GM21825 (cell line): ENCODE measurements around the gene WDR13.
"Not testable (repeated sequence)": the region's sequence is repeated elsewhere in the genome, so short reads cannot be mapped to it uniquely, and the experiment has no call there.

Experiments used
- ATAC-seq: cut with Tn5 transposase; IDR thresholded peaks from one replicate; pipeline ENCODE4 v1.9.1; 2021; ENCODE audit warnings: mild to moderate bottlenecking, moderate library complexity; ENCODE audit not compliant: unreplicated experiment

WDR13 gene

DNA sequence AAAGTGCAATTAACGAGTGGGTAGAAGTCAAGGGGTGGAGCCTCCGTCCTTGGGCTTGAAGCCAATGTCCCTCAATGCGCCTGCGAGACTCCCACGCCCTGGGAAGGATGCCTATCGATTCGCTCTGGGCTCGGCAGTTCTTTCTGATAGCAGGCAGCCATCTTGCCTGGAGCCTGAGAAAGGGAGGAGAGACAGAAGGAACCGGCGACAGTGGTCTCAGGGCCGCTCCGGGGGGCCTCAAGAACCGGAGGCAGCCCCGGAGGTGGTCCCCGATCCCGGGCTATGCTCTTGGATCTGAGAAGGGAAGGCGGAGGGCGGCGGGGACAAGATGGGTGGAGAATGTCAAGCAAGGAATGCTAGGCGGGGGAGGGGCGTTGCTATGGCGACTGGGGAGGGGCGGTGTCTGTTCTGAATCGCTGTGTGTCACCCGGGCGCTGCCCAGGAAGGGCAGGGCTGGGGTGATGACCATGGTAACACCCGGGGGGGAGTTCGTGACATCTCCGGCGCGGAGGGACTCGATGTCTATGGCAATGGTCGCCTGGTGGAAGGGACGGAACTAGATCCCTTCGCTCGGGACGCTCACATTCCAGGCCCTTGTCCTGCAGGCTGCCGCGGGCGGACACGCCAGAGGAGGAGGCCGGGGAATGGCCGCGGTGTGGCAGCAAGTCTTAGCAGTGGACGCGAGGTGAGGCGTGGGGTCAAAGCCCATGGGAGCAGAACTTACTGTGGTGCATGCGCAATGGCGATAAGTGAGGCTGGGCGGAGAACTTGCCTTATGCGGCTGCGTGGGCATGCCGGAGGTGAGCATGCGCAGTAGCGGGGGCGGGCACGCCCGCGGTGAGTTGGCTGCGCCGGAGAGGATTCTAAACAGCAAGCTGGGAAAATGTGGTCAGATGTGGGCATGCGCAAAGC, at the start of gene WDR13:
TSS of gene WDR13 (plus strand) at position 140 of the 912 bp plus-strand sequence. CDS start at position 645, 505 bp downstream.
- peak; percentile 62 for ATAC-seq

DNA sequence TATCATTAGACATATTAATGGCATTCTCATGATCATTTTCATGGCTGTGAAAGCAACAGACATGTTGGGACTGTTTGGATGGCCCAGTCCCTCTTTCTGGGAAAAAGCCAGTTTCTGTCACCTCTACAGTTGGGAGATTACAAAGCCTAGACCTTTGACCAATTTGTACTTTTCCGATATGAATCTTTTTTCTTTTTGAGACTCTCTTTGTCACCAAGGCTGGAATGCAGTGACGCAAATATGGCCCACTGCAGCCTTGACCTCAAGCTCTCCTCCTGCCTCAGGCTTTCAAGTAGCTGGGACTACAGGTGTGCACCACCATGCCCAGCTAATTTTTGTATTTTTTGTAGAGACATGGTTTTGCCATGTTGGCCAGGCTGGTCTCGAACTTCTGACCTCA, 48.4 kb upstream of the WDR13 start:
- ATAC-seq, result no peak

DNA sequence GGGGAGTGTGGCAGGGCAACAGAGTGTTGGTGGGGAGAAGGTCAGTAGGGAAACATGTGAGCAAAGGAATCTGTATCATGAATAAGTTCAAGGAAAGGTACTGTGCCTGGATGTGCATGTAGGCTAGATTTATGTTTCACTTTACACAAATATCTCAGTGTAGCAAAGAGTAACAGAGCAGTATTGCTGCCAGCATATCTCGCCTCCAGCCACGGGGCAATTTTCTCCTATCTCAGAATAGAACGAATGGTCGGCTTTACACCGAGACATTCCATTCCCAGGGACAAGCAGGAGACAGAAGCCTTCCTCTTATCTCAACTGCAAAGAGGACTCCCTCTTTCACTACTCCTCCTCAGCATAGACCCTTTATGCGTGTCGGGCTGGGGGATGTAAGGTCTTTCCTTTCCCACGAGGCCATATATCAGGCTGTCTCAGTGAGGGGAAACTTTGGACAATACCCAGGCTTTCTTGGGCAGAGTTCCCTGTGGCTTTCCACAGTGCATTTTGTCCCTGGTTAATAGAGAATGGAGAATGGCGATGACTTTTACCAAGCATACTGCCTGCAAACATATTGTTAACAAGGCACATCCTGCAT, 41.5 kb upstream of the WDR13 start:
- not testable (repeated sequence) for ATAC-seq

DNA sequence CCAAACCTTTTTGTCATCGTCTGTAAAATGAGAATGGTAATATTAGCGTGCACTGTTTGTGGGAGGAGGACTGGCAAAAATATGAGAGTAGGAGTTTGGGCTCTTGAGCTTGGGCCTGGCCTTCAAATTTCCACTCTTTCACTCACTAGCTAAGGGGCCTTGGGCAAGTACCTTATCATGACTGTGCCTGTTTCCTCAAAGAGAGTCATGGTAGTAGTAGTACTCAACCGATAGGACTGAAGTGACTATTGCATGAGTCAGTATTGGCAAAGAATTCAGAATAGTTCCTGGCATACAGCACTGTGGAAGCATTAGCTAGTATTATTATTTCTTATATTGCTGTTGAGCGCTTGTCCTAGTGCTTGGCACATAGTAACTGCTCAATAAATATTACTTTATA, 39.0 kb upstream of the WDR13 start:
- no peak for ATAC-seq

DNA sequence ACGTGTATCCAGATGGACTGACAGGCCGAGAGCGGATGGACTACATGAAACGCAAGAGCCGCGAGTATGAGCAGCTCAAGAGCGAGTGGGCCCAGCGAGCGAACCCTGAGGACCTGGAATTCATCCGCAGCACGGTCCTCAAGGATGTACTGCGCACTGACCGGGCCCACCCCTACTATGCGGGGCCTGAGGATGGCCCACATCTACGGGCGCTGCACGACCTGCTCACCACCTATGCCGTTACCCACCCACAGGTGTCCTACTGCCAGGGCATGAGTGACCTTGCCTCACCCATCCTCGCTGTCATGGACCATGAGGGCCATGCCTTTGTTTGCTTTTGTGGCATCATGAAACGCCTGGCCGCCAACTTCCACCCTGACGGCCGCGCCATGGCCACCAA, 37.7 kb upstream of the WDR13 start:
- ATAC-seq, result no peak

DNA sequence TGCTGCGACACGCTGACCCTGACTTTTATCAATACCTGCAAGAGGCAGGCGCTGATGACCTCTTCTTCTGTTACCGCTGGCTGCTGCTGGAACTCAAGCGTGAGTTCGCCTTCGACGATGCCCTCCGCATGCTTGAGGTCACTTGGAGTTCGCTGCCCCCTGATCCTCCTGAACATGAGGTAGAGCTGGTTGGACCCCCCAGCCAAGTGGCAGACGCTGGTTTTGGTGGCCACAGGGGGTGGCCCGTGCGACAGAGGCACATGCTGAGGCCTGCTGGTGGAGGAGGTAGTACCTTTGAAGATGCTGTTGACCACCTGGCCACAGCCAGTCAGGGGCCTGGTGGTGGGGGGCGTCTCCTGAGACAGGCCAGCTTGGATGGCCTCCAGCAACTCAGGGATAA, 37.2 kb upstream of the WDR13 start:
- no peak for ATAC-seq

DNA sequence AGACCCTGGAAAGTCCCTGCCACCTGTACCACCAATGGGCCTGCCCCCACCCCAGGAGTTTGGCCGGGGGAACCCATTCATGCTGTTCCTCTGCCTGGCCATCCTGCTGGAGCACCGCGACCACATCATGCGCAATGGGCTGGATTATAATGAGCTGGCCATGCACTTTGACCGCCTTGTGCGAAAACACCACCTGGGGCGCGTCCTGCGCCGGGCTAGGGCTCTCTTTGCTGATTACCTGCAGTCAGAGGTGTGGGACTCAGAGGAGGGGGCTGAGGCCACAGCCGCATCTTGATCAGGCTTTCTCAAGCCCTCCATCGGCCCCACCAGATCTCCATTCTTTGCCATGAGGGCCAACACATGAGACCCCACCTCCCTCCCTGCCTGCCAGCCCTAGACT, 36.6 kb upstream of the WDR13 start:
- no peak for ATAC-seq

DNA sequence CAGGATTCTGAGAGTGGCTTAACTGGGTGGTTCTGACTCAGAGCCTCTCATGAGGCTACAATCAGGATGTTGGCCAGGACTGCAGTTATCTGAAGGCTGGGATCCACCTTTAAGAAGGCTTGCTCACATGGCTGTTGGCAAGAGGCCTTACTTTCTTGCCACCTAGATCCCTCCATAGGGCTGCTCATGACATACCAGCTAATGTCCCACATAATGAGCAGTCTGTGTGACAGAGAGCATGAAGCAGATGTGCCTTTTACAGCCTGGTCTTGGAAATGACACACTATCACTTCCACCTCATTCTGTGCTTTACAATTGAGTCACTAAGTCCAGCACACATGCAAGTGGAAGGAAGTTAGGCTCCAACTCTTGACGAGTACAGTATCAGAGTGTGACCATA, 27.3 kb upstream of the WDR13 start:
- ATAC-seq, result peak; percentile 41

DNA sequence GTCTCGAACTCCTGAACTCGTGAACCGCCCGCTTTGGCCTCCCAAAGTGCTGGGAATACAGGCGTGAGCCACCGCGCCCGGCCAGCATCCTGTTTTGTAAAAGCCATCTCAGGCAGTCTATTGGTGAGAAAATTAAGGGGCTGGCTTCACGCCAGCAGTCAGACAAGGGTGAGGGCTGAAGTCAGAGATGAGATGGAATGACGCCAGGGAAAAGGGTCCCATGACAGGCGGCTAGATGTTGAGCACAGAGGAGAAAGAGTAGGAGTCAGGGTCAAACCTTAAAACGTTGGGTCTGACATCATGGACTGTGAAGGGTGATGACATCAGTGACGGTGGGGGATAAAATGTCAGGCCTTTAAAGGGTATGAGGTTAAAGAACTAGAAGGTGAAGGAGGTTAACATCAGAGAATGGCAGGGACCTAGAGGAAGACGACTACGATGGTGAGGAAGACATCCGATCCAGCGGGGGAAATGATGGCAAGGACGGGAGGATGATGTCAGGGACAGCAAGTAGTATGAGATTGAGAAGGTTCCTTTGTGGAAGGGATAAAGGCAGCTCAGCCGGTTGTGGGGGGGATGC, 23.5 kb upstream of the WDR13 start:
- ATAC-seq, result no peak

DNA sequence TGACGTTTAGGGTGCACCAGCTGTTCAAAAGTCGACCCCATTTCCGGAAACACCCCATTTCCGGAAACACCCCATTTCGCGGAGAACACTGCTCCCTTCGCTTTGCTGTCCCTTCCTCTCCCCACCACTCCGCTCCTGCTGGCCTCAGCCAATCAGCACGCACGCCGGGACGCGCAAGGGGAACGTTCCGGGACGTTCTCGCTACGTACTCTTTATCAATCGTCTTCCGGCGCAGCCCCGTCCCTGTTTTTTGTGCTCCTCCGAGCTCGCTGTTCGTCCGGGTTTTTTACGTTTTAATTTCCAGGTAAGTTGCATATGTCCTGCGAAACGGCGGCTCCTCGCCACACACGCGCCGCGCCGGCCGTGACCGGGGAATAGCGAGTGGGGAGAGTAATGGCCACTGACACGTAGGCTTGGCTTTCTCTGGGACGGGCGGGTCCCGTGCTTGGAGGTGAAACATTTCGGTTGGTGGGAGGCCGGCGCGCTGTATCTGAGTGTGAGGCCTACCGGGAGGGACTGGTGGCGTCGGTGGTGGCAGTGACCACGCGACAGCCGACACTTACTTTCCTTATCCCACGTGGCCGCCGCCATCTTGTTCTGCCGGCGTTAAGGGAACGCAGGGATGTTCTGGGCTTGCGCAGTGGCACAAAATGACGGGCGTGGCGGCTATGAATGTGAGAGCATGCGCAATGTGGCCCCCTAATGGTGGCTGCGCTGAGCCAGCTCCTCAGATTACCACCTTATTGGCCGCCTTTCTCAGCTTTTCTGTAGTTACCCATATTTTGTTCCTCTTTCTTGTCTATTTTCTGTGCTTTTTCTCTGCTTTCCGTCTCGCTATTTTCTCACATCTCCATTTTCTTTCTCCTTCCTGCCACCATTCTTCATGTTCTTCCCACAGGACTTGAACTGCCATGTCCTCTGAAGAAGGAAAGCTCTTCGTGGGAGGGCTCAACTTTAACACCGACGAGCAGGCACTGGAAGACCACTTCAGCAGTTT, 22.7 kb upstream of the WDR13 start, which contains the start of gene RBM3:
TSS of gene RBM3 (plus strand) at position 215 of the 997 bp plus-strand sequence. CDS start at position 912, 697 bp downstream.
- peak; percentile 79 for ATAC-seq

DNA sequence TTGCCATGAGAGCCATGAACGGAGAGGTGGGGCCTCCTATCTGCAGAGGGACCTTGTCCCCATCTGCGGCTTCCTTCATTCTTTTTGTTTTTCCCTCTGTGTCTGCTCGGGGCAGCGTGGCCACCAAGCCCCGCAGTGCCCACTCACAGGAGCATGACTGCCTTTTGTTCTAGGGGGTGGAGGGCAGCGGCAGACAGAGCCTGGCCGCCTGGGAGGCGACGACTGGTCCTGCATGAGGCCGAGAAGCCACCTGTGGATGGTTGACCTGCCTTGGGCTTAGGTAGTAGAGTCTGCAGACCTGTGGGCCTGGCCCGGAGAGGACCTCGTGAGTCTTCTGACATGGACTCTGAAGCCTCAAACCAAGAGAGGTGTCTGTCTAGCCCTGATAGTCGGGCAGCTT, 21.6 kb upstream of the WDR13 start:
- ATAC-seq, result no peak

DNA sequence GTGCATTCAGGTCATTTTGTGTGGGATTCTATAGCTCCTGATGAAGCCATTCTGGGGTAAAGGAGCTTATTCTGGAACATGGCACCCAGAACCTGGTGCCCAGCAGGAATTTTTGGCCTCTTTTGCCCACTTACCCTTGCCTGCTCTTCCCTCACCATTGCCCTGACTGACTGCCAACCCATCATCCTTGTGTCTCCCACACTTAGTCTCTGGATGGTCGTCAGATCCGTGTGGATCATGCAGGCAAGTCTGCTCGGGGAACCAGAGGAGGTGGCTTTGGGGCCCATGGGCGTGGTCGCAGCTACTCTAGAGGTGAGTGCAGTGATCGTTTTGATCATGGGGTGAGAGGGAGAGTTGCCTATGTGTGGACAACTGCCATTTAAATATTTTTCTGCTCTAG, 21.2 kb upstream of the WDR13 start:
- ATAC-seq, result no peak

DNA sequence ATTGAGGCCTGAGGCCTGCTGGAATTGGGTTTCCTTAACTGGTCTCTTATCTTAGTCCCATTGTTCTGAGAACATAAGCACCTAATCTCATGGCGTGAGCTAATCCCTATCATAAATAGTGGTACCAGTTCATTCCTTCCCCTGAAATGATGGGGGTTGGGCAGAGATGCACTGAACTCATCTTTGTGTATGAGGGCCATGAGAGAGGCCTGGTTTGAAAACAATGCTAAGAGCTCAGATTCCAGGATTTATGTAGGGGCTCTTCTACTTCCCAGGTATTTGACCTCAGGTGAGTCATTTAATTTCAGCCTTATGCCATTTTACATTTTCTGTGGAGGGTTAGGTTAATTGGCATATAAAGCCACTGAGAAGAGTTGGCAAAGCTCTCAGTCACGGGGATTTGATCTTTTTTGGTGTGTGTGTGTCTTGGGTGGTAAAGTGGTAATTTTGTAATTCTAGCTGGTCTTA, 18.6 kb upstream of the WDR13 start:
- no peak for ATAC-seq

DNA sequence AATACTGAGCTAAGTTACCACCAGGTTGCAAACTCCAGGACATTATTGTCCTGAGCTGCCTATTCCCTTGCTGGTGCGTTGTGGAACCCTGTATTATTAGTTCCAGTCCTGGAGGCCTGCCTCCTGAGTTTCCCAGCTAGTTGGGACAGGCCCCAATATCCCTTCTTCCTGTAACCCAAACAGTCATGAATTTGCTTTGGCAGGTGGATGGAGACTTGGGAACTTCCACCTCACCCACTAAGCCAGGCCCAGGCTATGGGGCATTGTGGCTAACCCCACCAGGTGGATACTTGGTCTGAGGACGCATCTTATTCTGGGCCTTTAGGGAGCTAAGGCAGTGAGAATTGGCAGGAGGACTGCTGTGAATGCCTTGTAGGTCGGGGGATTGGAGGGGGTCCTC, 18.0 kb upstream of the WDR13 start:
- ATAC-seq, result no peak

DNA sequence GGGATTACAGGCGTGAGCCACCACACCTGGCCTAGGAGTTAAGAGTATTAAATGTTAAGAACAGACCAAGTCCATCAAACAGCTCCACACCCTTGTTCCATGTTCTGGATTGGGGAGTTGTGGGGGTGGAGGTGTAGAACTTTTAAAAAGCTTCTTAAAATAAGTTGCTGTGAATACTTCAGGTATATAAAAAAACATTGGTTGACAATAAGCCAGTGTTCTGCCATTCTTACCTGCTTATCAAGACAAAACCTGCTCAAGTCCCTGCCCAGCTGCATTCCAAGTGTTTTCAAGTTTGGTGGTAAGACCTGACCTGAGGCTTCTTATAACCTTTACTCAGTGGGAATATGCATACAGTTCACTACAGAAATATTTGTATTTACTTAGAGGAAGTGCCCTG, 16.6 kb upstream of the WDR13 start:
- ATAC-seq, result no peak

DNA sequence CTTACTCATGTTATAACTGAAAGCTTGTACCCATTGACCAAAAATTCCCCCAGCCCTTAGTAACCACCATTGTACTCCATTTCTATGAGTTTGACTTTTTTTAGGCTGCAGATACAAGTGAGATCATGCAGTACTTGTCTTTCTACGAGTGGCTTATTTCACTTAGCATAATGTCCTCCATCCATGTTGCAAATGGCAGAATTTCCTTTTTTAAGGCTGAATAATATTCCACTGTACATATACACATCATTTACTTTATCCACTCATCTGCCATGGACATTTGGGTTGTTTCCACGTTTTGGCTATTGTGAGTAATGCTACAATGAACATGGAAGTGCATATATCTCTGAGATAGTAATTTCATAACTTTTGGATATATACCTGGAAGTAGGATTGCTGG, 12.6 kb upstream of the WDR13 start:
- no peak for ATAC-seq

DNA sequence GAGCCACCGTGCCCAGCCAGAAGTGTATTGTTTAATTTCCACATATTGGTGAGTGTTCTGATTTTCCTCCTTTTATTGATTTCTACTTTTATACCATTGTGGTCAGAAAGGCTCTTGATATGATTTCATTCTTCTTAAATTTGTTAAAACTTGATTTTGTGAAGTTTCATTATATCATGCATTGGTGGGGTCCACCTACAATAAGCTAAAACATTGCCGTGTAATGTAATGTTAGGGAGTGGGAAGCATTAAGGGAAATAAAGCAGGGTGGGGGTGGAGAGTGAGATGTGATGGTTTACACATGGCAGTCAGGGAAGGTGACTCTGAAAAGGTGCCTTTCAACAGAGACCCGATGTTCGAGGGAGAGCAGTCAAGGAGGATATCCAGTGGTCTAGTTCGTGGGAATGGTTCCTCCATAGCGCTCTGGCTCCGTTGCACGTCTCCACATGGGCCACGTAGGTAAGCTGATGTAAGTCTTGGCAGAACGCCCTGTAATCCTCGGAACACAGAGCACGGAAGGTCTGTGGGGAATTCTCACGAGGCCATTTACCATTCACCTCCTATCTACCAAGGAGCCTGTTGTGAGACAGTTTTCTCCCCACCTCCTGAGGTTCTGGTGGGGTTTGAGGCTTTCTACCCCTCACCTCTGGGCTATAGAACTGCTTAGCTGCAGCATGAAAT, 7.7 kb upstream of the WDR13 start:
- ATAC-seq, result no peak

DNA sequence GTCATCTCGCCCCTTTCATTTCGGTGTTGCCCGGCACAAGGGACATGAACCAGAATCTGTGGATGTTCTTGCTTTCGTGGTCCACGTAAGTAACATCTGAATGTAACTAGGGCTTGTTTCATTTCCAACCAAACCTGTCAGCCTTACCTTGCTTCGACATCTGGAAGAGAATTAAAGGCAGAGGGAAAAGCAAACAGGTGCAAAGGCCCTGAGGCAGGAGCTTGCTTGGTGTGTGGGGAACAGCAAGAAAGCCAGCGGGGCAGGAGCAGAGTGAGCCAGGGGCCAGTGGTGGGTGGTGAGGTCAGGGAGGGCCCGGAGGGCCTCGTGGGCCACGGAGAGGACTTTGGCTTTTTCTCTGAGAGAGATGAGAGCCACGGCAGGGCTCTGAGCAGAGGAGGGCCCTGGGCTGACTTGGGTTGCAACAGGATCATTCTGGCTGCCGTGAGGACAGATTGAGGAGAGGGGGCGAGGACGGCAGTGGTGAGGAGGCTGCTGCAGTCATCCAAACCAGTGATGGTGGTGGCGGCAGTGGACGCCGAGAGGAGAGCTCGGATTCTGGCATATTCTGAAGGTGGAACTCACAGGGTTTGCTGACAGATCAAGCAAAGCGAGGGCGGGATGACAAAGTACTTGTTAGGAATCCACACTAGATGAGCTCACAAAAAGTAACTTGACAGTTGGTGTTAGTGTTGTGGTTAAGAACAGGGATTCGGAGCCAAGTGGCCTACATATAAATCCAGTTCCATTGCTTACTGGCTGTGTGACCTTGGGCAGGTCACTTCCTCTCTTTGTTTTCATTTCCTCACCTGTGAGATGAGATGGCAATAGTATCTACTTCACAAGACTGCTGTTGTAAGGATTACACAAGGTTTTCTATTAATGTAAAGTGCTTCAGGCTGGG, 6.8 kb upstream of the WDR13 start:
- no peak for ATAC-seq

DNA sequence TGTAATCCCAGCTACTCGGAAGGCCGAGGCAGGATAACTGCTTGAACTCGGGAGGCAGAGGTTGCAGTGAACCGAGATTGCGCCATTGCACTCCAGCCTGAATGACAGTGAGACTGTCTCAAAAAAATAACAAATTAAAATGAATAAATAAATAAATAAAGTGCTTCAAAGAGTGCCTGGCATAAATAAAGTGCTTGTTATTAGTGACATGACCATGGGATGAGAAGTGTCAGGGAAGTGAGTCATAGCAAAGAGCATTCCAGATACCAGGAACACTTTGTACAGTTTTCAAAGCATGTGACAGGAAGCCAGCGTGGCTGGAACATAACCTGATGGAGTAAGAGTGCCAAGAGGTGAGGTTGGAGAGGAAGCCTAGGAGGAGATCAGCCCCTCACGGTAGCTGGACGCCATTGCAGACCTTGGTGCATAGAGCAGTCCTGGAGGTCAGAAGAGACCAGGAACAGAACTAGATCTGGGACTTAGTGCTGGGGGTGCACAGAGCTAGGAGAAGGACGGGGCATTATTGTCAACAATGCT, 6.0 kb upstream of the WDR13 start:
- no peak for ATAC-seq
